Non-pigmented ciliary epithelial cell (primary cell): Measurements from ENCODE around the gene OR2G3.

Experiments
- DNase-seq: peaks from one replicate; pipeline ENCODE4 v3.0.0-alpha.2; 2010; ENCODE audit warnings: low read depth

OR2G3 gene

GRCh38 chr1:247605286-247605685 lies at the start of gene OR2G3:
Gene OR2G3 (plus strand): TSS chr1:247605586. CDS start chr1:247605586, 0 bp downstream.
- DNase-seq = no peak

GRCh38 chr1:247557926-247558674 lies 47.3 kb upstream of the OR2G3 start:
- DNase-seq = no peak

- DNase-seq = no peak
Measured at GRCh38 chr1:247561711-247562110, 43.7 kb upstream of the OR2G3 start.

GRCh38 chr1:247562198-247562597 lies 43.2 kb upstream of the OR2G3 start:
- DNase-seq = no peak

- no peak for DNase-seq
Measured at GRCh38 chr1:247574236-247574635, 31.1 kb upstream of the OR2G3 start.

GRCh38 chr1:247574664-247575063 lies 30.7 kb upstream of the OR2G3 start:
- DNase-seq = no peak

GRCh38 chr1:247576514-247576913 lies 28.9 kb upstream of the OR2G3 start:
- no peak for DNase-seq

GRCh38 chr1:247578946-247579460 lies 26.4 kb upstream of the OR2G3 start:
- DNase-seq = no peak

GRCh38 chr1:247588060-247588459 lies 17.3 kb upstream of the OR2G3 start, which contains the start of gene OR2G2:
Gene OR2G2 (plus strand): TSS chr1:247588360. CDS start chr1:247588360, 0 bp downstream.
- no peak for DNase-seq

GRCh38 chr1:247613405-247613804 lies 8.0 kb downstream of the OR2G3 start:
- DNase-seq = no peak

- no peak for DNase-seq
Measured at GRCh38 chr1:247614625-247615024, 9.2 kb downstream of the OR2G3 start.

GRCh38 chr1:247627951-247628350 lies 22.6 kb downstream of the OR2G3 start:
- no peak for DNase-seq

- no peak for DNase-seq
Measured at GRCh38 chr1:247638011-247638410, 32.6 kb downstream of the OR2G3 start.

GRCh38 chr1:247638781-247639180 lies 33.4 kb downstream of the OR2G3 start:
- DNase-seq = no peak

- no peak for DNase-seq
Measured at GRCh38 chr1:247639381-247639981, 34.1 kb downstream of the OR2G3 start.

GRCh38 chr1:247642742-247643141 lies 37.4 kb downstream of the OR2G3 start:
- no peak for DNase-seq

- DNase-seq = no peak
Measured at GRCh38 chr1:247646867-247647266, 41.5 kb downstream of the OR2G3 start.

GRCh38 chr1:247647864-247648263 lies 42.5 kb downstream of the OR2G3 start:
- no peak for DNase-seq

- DNase-seq = no peak
Measured at GRCh38 chr1:247653040-247653439, 47.7 kb downstream of the OR2G3 start.
